Activated naive CD4-positive, alpha-beta T cell treated with anti-CD3 and anti-CD28 coated beads, Interleukin-2, amount 50 U/mL, for 72 hours (primary cell): Measurements from ENCODE around the gene TEX26. TPM values are rescaled to one million over a fixed set of nuclear protein-coding genes. Genes with fewer than 3 reads are reported as not detected.

Experiments used
- ATAC-seq, 2 donors: fragments of 150-1000 bp; cut with Tn5 transposase; 2 replicates each; pipeline ENCODE4 v1.10.0; 2021; ENCODE audit warnings: mild to moderate bottlenecking in 2 of 2, moderate library complexity in 2 of 2
- DNase-seq, 2 donors: peaks; one replicate each; pipeline ENCODE4 v3.0.0; 2021 to 2022; ENCODE audit warnings: low spot score in 2 of 2
- H3K27ac Mint-ChIP-seq, 2 donors: one replicate each; pipeline ENCODE4 v1.8.0; 2022; ENCODE audit warnings: mild to moderate bottlenecking in 2 of 2, mixed read lengths in 2 of 2
- H3K36me3 Mint-ChIP-seq, 2 donors: one replicate each; pipeline ENCODE4 v1.8.0; 2022; ENCODE audit warnings: mixed read lengths in 2 of 2
- H3K9me3 Mint-ChIP-seq, 2 donors: one replicate each; pipeline ENCODE4 v1.8.0; 2022; ENCODE audit warnings: mixed read lengths in 2 of 2
- total RNA-seq, 2 donors: library from RNA; stranded (reverse); gene quantifications; one replicate each; pipeline ENCODE4 v1.2.3, GENCODE V29; 2022

Gene TEX26
- total RNA-seq, 2 donors from 2014 or later: not detected

GRCh38 chr13:31015199-31015598 is 82.7 kb downstream of the TEX26 start:
- DNase-seq (no peak), ATAC-seq (no peak)
- no peaks in the 10 kb centered on the region for H3K9me3 Mint-ChIP-seq
- no peaks in the 10 kb centered on the region for H3K36me3 Mint-ChIP-seq
- H3K27ac Mint-ChIP-seq: no peak overlapping the region

- no peaks in the 10 kb centered on the region for H3K36me3 Mint-ChIP-seq
- no peak overlapping the region for H3K27ac Mint-ChIP-seq
- no peak for ATAC-seq
- no peaks in the 10 kb centered on the region for H3K9me3 Mint-ChIP-seq
- DNase-seq: no peak
Measured at GRCh38 chr13:31016342-31017325, 84.2 kb downstream of the TEX26 start.

- no peak for DNase-seq
- Mint-ChIP-seq H3K27ac (no peak overlapping the region), H3K9me3 (no peaks in the 10 kb centered on the region), H3K36me3 (no peaks in the 10 kb centered on the region)
- no peak for ATAC-seq
Measured at GRCh38 chr13:31018511-31018910, 86.1 kb downstream of the TEX26 start.

DNA sequence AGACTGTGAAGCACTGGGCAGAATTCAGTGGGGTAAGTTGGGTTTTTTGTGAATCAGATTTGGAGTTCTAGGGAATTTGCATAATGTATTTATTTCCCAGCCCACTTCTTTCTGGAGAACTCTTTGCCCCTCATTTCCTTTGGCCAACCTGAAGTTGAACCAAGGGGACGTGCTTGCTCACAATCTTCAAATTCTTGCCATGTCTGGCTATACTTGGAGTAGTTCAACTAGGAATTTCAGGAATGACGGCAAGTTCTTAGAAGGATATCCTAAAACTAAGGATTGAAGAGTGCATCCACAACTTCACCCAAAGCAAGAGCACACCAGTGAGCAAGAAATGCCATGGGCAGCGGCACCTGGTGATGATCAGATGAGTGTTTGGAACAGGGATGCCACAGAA is 88.5 kb downstream of the TEX26 start:
- H3K9me3 Mint-ChIP-seq: no peaks in the 10 kb centered on the region
- no peak for DNase-seq
- H3K36me3 Mint-ChIP-seq: no peaks in the 10 kb centered on the region
- H3K27ac Mint-ChIP-seq: no peak overlapping the region
- ATAC-seq: no peak

DNA sequence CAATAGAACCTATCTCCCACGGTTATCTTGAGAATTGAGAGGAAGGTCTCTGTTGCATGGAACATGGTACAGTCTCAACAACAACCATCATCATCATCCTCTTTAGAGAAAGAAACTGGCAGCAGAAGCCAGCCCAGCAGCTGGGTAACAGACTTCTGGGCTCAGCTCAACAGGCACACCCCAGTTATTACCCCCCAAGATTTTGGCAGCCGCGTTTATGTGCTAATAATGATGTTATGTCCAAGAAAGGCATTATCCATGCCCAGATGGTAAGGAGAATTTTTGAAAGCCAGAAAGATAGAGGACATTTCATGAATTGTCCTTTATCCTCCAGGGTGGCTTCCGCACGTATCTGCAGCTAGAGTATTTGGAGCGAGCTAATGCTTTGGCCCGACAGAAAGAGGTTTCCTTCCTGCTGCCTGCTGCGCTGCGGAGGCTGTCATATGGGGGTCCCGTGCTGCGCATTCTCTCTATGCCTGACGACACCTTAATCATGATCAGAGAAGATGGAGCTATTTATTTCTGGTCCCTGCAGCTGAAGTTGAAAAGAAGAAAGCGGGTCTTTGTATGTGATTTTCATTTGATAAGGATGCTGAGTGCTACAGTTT is 89.9 kb downstream of the TEX26 start:
- H3K27ac Mint-ChIP-seq: no peak overlapping the region
- H3K36me3 Mint-ChIP-seq: no peaks in the 10 kb centered on the region
- H3K9me3 Mint-ChIP-seq: no peaks in the 10 kb centered on the region
- ATAC-seq (no peak), DNase-seq (no peak)

- ATAC-seq: no peak
- no peak for DNase-seq
- H3K9me3 Mint-ChIP-seq: no peaks in the 10 kb centered on the region
- H3K36me3 Mint-ChIP-seq: no peaks in the 10 kb centered on the region
- no peak overlapping the region for H3K27ac Mint-ChIP-seq
Measured at GRCh38 chr13:31022928-31023530, 90.6 kb downstream of the TEX26 start.

Other genes starting within 250 kb of the TEX26 start
- 10 to 100 TPM; 11.5 to 36.2 TPM for gene ALOX5AP, start 197.1 kb upstream of the TEX26 start, total RNA-seq
- not detected for gene MEDAG, start 26.4 kb upstream of the TEX26 start, total RNA-seq
- gene HSPH1, start 229.2 kb downstream of the TEX26 start, total RNA-seq: 100 to 1,000 TPM; 165 to 253 TPM